B cell (primary cell): ENCODE results near the gene OGT.

Source experiments
- CTCF ChIP-seq: fragments of 200-600 bp; IDR thresholded peaks from one replicate; pipeline ENCODE4 v1.8.0; 2022; ENCODE audit warnings: antibody characterized with exemption, mild to moderate bottlenecking
- EZH2 ChIP-seq: IDR thresholded peaks from 2 replicates; pipeline ENCODE4 v1.6.1; 2012; ENCODE audit warnings: borderline replicate concordance, low read depth, mild to moderate bottlenecking, moderate library complexity, low read length; ENCODE audit not compliant: insufficient read depth, poor library complexity, severe bottlenecking

- TF ChIP-seq EZH2 (no peak), CTCF (no peak)
Observed at GRCh38 chrX:71541210-71542022, 8.5 kb downstream of the OGT start.
